GM19463 (cell line): Measurements from ENCODE around the gene ULK4.
"Not testable (repeated sequence)": the region's sequence is repeated elsewhere in the genome, so short reads cannot be mapped to it uniquely, and the experiment has no call there.

Experiments used
- ATAC-seq: cut with Tn5 transposase; IDR thresholded peaks from one replicate; pipeline ENCODE4 v1.9.1; 2021; ENCODE audit warnings: mild to moderate bottlenecking, moderate library complexity; ENCODE audit not compliant: unreplicated experiment

Gene ULK4

DNA sequence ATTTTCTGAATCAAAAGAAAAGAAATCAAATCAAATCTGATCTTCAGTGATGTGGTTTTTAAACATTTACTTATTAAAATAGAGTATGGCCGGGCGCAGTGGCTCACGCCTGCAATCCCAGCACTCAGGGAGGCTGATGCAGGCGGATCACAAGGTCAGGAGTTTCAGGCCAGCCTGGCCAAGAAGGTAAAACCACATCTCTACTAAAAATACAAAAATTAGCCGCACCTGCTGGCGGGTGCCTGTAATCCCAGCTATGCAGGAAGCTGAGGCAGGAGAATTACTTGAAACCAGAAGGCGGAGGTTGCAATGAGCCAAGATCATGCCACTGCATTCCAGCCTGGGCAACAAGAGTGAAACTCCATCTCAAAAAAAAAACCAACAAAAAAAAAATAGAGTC is 169.1 kb downstream of the ULK4 start:
- ATAC-seq, result no peak

DNA sequence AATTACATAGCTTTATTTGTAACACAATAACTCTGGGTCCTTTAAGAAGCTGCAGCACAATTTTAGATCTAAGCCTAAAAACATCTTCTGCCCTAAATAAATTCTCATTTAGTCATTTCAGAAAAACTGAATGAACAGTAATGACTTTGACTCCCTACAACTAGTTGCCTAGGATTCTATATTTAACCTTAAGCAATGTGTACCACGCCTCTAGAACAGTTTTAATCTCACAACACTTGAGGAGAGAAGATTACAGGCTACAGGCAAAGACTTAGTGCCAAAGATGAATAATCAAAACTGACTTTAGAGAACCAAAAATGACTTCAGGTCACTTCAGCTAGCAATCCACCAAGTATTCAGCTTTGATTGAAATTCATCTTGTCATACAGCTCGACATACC is 192.8 kb downstream of the ULK4 start:
- ATAC-seq, result no peak

GRCh38 chr3:41768363-41768762 is 193.5 kb downstream of the ULK4 start:
- ATAC-seq, result no peak

DNA sequence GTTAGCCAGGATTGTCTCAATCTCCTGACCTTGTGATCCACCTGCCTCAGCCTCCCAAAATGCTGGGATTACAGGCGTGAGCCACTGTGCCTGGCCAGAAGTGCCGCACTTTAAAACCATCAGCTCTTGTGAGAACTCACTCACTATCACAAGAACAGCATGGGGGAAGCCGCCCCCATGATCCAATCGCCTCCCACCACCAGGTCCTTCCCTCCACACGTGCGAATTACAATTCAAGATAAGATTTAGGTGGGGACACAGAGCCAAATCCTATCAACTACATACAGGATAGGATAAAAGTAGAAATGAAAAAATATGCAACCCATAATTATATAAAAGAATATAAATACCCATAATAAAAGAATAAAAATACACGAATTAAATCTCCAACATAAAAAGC is 199.0 kb downstream of the ULK4 start:
- ATAC-seq, result not testable (repeated sequence)

DNA sequence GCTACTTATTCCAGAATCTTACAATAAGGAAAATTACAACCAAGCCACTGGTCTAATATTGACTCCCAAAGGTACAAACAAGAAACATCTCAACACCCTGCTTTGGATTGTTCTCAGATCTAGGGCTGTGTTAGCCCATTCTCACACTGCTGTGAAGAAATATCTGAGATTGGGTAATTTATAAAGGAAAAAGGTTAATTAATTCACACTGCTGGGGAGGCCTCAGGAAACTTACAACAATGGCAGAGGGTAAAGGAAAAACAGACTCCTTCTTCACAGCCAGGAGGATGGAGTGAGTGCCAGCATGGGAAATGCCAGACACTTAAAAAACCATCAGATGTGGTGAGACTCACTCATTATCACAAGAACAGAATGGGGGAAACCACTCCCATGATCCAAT is 208.3 kb downstream of the ULK4 start:
- no peak for ATAC-seq

DNA sequence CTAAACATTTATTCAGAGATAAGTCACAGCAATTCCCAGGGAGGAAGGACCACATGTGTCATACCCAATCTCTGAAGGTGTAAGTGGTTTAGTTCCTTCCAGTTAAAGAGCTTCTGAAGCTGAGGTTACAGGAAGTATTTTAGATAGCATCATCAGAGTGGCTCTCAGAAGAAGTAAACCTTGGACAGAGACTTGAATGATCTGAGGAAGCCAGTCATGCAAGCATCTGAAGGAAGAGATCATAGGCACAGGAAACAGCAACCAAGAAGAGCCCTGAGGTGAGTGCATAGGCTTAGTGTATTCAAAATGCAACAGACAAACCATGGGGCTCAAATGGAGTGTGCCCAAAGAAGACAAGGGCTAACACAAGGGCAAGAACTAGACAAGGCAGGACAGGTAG is 210.3 kb downstream of the ULK4 start:
- no peak for ATAC-seq

GRCh38 chr3:41749988-41750387 is 211.9 kb downstream of the ULK4 start:
- no peak for ATAC-seq

GRCh38 chr3:41746215-41746614 is 215.7 kb downstream of the ULK4 start:
- ATAC-seq, result no peak

DNA sequence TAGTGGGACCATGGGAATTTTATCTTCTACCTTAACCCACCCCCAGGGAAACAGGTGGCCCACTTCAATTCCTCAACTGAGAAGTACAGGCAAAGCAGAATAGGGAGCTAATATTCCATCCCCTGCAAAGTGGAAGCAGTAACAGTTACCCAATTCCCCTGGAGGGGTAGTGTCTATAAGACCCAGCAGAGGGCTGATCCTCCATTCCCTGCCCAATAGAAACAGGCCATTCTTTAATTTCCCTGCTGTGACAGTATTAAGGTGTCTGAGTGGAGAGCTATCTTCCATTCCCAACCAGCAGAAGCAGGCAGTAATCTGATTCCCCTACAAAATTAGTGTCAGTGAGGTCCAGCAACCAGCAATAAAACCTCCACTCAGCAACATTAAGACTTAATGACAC is 219.8 kb downstream of the ULK4 start:
- no peak for ATAC-seq

DNA sequence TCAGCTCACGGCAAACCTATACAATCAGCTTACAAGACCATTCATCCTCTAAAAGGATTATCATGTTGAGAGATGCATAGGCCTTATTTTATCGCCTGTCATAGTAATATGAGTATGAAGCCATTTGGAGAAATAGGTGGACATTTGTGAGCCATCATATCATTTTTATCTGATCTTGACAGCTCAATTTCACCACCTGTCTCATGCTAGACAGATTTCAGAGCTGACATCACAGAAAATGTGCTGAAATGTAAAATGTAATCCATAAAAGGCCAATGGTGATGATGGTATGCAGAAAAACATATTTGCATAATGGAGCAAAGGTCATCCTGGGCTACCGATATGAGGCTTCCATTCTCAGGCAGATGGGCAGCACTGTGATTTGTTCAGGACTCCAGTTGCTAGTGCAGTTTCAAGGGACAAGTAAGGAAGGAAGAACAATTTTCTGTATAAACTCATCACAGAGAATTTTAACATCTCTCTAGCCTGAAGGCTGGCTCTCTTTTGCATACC is 221.5 kb downstream of the ULK4 start:
- ATAC-seq, result no peak

DNA sequence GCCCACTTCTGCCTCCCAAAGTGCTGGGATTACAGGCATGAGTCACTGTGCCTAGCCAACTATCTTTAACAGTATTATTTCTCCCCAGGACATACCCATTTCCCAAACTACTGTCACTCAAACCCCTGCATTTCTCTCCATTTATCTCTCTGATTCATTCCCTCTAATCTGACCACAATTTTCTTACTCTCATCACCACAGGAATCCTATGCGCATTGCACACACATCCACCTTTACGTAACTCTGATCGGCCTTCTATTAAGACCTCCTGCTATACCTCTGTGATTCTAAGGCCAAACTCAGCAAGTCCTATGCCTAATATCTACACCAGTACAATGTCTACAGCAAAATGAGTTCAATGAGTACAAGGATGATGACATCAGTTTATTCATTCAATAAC is 235.0 kb downstream of the ULK4 start:
- ATAC-seq, result no peak

- no peak for ATAC-seq
Measured at GRCh38 chr3:41717641-41718040, 244.3 kb downstream of the ULK4 start.

GRCh38 chr3:41716471-41716870 is 245.4 kb downstream of the ULK4 start:
- ATAC-seq, result no peak

- no peak for ATAC-seq
Measured at GRCh38 chr3:41715376-41715775, 246.5 kb downstream of the ULK4 start.

- ATAC-seq, result no peak
Measured at GRCh38 chr3:41711651-41712050, 250.3 kb downstream of the ULK4 start.

- no peak for ATAC-seq
Measured at GRCh38 chr3:41710646-41711388, 251.1 kb downstream of the ULK4 start.

DNA sequence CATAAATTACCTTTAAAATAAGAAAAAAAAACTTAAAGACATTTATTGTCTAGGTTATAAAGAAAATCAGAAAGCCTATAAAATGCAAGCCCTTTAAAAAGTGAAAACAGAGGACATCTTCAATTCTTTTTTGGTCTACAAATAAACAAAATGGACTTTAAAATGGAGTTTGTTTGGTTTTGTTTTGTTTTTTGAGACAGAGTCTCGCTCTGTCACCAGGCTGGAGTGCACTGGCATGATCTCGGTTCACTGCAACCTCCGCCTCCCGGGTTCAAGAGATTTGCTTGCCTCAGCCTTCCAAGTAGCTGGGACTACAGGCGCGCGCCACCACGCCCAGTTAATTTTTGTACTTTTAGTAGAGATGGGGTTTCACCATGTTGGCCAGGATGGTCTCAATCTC is 252.7 kb downstream of the ULK4 start:
- ATAC-seq, result not testable (repeated sequence)

DNA sequence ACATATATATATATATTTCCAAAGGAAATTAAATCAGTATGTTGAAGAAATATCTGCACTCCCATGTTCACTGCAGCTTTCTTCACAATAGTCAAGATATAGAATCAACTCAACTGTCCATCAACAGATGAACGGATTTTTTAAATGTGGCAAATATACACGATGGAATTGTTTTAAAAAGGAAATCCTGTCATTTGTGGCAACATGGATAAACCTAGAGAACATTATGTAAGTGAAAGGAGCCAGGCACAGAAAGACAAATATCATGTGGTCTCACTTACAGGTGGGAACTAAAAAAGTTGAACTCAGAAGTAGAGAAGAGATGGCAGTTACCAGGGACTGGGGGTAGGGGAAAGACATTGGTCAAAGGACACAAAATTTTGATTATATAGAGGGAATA is 253.7 kb downstream of the ULK4 start:
- ATAC-seq, result no peak

DNA sequence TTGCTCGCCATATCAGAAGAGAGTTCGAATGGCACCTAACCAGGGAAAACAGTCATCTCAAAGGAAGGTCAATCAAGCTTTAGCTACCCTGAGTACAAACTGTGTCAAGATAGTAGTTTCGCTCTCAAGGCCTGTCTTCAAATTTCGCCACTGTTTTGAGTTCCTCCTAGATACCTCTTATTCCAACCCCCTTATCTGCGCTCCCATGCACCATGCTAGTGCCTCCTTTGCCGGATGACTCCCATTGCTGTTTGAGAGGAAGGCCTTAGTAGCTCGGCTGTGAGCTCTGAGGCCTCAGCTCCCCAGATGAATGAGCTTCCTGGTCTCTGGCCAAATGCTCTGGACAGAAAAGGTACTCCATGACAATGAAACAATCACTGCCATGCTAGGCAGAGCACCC is 256.0 kb downstream of the ULK4 start:
- no peak for ATAC-seq

DNA sequence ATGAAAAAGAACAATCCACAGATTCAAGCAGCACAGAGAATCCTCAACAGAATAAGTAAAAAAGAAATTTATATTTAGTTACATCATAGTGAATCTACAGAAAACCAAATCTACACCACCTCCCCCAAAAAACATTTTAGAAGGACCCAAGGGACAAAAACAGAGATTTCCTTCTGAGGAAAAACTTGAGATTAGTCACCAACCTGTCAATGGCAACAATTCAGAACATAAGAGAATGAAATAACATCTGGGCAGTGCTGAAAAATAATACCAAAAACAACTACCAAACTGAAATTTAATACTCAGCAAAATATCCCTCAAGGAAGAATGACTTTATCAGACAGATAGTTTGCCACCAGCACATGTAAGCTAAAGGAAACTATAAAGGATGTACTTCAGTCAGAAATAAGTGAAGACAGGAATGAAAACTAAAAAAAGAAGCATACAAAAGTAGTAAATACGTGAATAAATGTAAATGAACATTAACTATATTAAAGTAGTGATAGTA is 260.7 kb downstream of the ULK4 start:
- no peak for ATAC-seq

- ATAC-seq, result no peak
Measured at GRCh38 chr3:41700155-41700554, 261.7 kb downstream of the ULK4 start.

GRCh38 chr3:41698898-41699297 is 263.0 kb downstream of the ULK4 start:
- ATAC-seq, result no peak

- ATAC-seq, result no peak
Measured at GRCh38 chr3:41697702-41698101, 264.2 kb downstream of the ULK4 start.
